Measurements from ENCODE around the gene TMEM92. TPM values are rescaled to one million over a fixed set of nuclear protein-coding genes. Genes with fewer than 3 reads are reported as not detected.

TMEM92 gene
- total and polyA plus RNA-seq, 4 donors: 0.05 to 17.9 (median 4.0) TPM

- no peak for TF ChIP-seq TAF1 (conservative IDR thresholded peaks at IDR 0.05)
- no peak for TF ChIP-seq FOXA2 (IDR thresholded peaks at IDR 0.05)
- TF ChIP-seq CTCF (IDR thresholded peaks at IDR 0.05; ENCODE audit: low read depth, low read length, missing input control): no peak
- no peak for TF ChIP-seq FOXA1 (IDR thresholded peaks at IDR 0.05)
- TF ChIP-seq RAD21 (IDR thresholded peaks at IDR 0.05): no peak
- no peak for TF ChIP-seq JUND (IDR thresholded peaks at IDR 0.05)
- H3K9ac ChIP-seq (ENCODE audit: low read depth in 1 of 2, low read length in 2 of 2): no peak overlapping the region
- H3K4me1 ChIP-seq (ENCODE audit: control insufficient read depth in 4 of 4, insufficient read depth in 4 of 4, low read length in 3 of 4): no peaks in the 10 kb centered on the region
- H3K4me3 ChIP-seq (ENCODE audit: low read depth in 1 of 3, low read length in 3 of 3): no peak overlapping the region
- H3K9me3 ChIP-seq (ENCODE audit: control insufficient read depth in 4 of 4, low read length in 3 of 4): no peaks in the 10 kb centered on the region
- 94% methylated on average over 2 of the region's 2 CpGs for WGBS
- no peaks in the 10 kb centered on the region for H3K27me3 ChIP-seq (ENCODE audit: control insufficient read depth in 4 of 4, insufficient read depth in 4 of 4, low read length in 3 of 4)
- no peak for DNase-seq (ENCODE audit: low spot score)
- H3K36me3 ChIP-seq (ENCODE audit: control insufficient read depth in 4 of 4, insufficient read depth in 3 of 4, low read depth in 1 of 4, low read length in 3 of 4): no peaks in the 10 kb centered on the region
- no peak overlapping the region for H3K27ac ChIP-seq (ENCODE audit: low read depth in 1 of 2, low read length in 2 of 2)
Observed at GRCh38 chr17:50317121-50317520, 42.9 kb downstream of the TMEM92 start.

DNA sequence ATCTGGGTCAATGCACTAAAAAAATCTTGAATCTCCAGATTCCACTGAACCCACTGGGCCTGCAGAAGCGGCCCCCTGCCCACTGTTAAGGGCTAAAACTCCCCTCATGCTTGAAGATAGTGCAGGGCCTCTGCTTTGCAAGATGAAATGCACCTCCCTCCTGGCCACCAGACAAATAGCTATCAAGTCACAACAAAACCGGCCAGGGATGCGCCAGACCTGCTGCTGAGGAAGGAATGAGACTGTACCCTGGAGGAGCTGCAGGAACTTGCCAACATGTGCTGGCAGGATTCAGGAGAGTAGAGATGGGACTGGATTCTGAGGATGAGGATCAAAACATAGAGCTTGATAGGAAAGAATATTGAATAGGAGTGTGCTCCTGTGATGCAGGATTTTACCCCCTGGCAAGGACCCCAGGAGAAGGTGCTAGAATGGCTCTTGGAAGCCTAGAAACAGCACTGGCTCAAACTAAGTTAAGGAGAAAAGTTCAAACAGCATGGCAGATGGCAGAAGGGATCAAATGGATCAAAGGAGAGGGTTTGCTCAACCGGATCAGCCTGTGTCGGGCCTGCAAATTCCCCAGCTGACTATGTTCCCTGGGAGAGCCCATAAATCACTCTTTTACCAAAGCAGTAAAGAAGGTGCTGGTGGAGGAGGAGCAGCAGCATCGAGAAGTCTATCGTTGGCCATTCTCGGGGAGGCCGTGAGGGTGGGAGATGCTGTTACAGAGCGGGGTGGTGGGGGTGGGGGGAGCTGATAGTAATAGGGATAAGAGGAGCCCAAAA, 44.4 kb downstream of the TMEM92 start:
- no peak for DNase-seq (ENCODE audit: low spot score)
- H3K36me3 ChIP-seq (ENCODE audit: control insufficient read depth in 4 of 4, insufficient read depth in 3 of 4, low read depth in 1 of 4, low read length in 3 of 4): no peaks in the 10 kb centered on the region
- no peaks in the 10 kb centered on the region for H3K27me3 ChIP-seq (ENCODE audit: control insufficient read depth in 4 of 4, insufficient read depth in 4 of 4, low read length in 3 of 4)
- TF ChIP-seq FOXA1 (IDR thresholded peaks at IDR 0.05): no peak
- TF ChIP-seq REST (IDR thresholded peaks at IDR 0.05): no peak
- TF ChIP-seq ATF3 (IDR thresholded peaks at IDR 0.05): no peak
- TF ChIP-seq NR2F2 (IDR thresholded peaks at IDR 0.05): no peak
- TF ChIP-seq EGR1 (IDR thresholded peaks at IDR 0.05; ENCODE audit: low read depth in 2 of 2): no peak
- no peak overlapping the region for H3K27ac ChIP-seq (ENCODE audit: low read depth in 1 of 2, low read length in 2 of 2)
- no peaks in the 10 kb centered on the region for H3K4me1 ChIP-seq (ENCODE audit: control insufficient read depth in 4 of 4, insufficient read depth in 4 of 4, low read length in 3 of 4)
- H3K9ac ChIP-seq (ENCODE audit: low read depth in 1 of 2, low read length in 2 of 2): no peak overlapping the region
- no peak overlapping the region for H3K4me3 ChIP-seq (ENCODE audit: low read depth in 1 of 3, low read length in 3 of 3)
- WGBS: 81% methylated on average over 10 of the region's 10 CpGs
- H3K9me3 ChIP-seq (ENCODE audit: control insufficient read depth in 4 of 4, low read length in 3 of 4): no peaks in the 10 kb centered on the region

- WGBS: 88% methylated on average over 12 of the region's 12 CpGs
- H3K27ac ChIP-seq (ENCODE audit: low read depth in 1 of 2, low read length in 2 of 2): no peak overlapping the region
- no peaks in the 10 kb centered on the region for H3K27me3 ChIP-seq (ENCODE audit: control insufficient read depth in 4 of 4, insufficient read depth in 4 of 4, low read length in 3 of 4)
- no peak for DNase-seq (ENCODE audit: low spot score)
- H3K9me3 ChIP-seq (ENCODE audit: control insufficient read depth in 4 of 4, low read length in 3 of 4): no peaks in the 10 kb centered on the region
- no peak overlapping the region for H3K4me3 ChIP-seq (ENCODE audit: low read depth in 1 of 3, low read length in 3 of 3)
- no peak overlapping the region for H3K9ac ChIP-seq (ENCODE audit: low read depth in 1 of 2, low read length in 2 of 2)
- no peaks in the 10 kb centered on the region for H3K4me1 ChIP-seq (ENCODE audit: control insufficient read depth in 4 of 4, insufficient read depth in 4 of 4, low read length in 3 of 4)
- H3K36me3 ChIP-seq (ENCODE audit: control insufficient read depth in 4 of 4, insufficient read depth in 3 of 4, low read depth in 1 of 4, low read length in 3 of 4): no peaks in the 10 kb centered on the region
- TF ChIP-seq REST (IDR thresholded peaks at IDR 0.05) (no peak), HNF4G (IDR thresholded peaks at IDR 0.05) (no peak), FOXA2 (IDR thresholded peaks at IDR 0.05) (no peak), HNF4A (conservative IDR thresholded peaks at IDR 0.05) (no peak), ATF3 (IDR thresholded peaks at IDR 0.05) (no peak)
- TF ChIP-seq, protein P1, sequence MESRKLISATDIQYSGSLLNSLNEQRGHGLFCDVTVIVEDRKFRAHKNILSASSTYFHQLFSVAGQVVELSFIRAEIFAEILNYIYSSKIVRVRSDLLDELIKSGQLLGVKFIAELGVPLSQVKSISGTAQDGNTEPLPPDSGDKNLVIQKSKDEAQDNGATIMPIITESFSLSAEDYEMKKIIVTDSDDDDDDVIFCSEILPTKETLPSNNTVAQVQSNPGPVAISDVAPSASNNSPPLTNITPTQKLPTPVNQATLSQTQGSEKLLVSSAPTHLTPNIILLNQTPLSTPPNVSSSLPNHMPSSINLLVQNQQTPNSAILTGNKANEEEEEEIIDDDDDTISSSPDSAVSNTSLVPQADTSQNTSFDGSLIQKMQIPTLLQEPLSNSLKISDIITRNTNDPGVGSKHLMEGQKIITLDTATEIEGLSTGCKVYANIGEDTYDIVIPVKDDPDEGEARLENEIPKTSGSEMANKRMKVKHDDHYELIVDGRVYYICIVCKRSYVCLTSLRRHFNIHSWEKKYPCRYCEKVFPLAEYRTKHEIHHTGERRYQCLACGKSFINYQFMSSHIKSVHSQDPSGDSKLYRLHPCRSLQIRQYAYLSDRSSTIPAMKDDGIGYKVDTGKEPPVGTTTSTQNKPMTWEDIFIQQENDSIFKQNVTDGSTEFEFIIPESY (IDR thresholded peaks at IDR 0.05): no peak
Observed at GRCh38 chr17:50319306-50320004, 45.2 kb downstream of the TMEM92 start.

Data from liver (tissue), 9 donors.